MM.1S (cell line): ENCODE data around the gene ZNF765.

Source experiments
- CTCF ChIP-seq: fragments of 300-600 bp; sonication (generic); IDR thresholded peaks from 2 replicates; pipeline ENCODE4 v1.5.1; 2016; ENCODE audit warnings: antibody characterized with exemption, low read length, mixed read lengths
- EZH2 ChIP-seq: fragments of 300-600 bp; sonication (generic); optimal IDR thresholded peaks from 2 replicates; pipeline ENCODE3; 2017; ENCODE audit warnings: low read depth, mild to moderate bottlenecking, antibody characterized with exemption, low read length, mixed read lengths

- TF ChIP-seq CTCF (no peak), EZH2 (no peak)
Measured at GRCh38 chr19:53422551-53422950, 27.6 kb downstream of the ZNF765 start.
